Heart left ventricle (tissue), 13 donors: ENCODE measurements around the gene HCAR3.

Experiments
- POLR2A ChIP-seq, 2 donors: fragments of 450-650 bp; IDR thresholded peaks; one replicate each; pipeline ENCODE4 v1.6.1; 2017; ENCODE audit warnings: antibody characterized with exemption in 2 of 2, mild to moderate bottlenecking in 2 of 2, moderate library complexity in 2 of 2
- TF ChIP-seq, protein P1 (sequence below), 12 donors: fragments of 200-600 bp; sonication (generic) in 4 of 12; IDR thresholded peaks; one replicate each; pipeline versions ENCODE4 v1.5.0 to v1.8.0; 2018 to 2022; ENCODE audit warnings: antibody characterized with exemption in 12 of 12, mild to moderate bottlenecking in 5 of 12
- donor health status: ischemic (EF 13 %, LVEDD 7.1; RV severe dilation, severe dysfunction).
- donor health status: DM: no; HTN: yes; CAD: no.
- donor health status: DM: no; HTN: no; CAD: no.
- donor health status: ischemic (EF 25% LVEDD 6.9; RV normal size, moderate dysfunction).
- donor health status: ischemic (EF 25% LVEDD 5.7; RV mildly dilated, moderate dysfunction).
- donor health status: ischemic (EF 35%, LVEDD 5.7; RV mildly dilated, moderate dysfunction).
- donor health status: nonischemic (EF 11% LVEDD 7.7; RV severe dilation, severe dysfunction).
- donor health status: DM: yes; HTN: yes; CAD: no.
- donor health status: PGD.
- donor health status: ischemic (EF 29% LVEDD 5.4; RV normal size, mild dysfunction).
- donor health status: nonischemic (EF 23%, LVEDD 6.1; RV moderate dilation, normal function).

DNA sequence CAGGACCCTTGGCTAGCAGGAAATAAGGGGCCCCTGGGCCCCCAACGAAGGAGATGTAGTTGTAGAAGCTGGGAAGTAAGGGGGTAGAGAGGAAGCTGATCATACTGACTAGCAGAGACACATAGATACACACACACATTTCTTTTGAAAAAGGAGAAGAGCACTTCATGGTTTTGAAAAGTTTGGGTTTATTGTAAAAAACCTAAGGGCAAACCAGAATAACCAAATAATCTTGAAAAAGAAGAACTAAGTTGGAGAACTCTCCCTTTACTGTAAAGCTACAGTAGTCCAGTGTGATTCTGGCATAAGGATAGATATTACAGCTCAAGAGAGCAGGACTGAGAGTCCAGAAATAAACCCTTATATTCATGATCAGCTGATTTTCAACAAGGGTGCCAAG lies 5.8 kb upstream of the HCAR3 start:
- TF ChIP-seq, protein P1, sequence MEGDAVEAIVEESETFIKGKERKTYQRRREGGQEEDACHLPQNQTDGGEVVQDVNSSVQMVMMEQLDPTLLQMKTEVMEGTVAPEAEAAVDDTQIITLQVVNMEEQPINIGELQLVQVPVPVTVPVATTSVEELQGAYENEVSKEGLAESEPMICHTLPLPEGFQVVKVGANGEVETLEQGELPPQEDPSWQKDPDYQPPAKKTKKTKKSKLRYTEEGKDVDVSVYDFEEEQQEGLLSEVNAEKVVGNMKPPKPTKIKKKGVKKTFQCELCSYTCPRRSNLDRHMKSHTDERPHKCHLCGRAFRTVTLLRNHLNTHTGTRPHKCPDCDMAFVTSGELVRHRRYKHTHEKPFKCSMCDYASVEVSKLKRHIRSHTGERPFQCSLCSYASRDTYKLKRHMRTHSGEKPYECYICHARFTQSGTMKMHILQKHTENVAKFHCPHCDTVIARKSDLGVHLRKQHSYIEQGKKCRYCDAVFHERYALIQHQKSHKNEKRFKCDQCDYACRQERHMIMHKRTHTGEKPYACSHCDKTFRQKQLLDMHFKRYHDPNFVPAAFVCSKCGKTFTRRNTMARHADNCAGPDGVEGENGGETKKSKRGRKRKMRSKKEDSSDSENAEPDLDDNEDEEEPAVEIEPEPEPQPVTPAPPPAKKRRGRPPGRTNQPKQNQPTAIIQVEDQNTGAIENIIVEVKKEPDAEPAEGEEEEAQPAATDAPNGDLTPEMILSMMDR (IDR thresholded peaks at IDR 0.05), result no peak
- TF ChIP-seq POLR2A (IDR thresholded peaks at IDR 0.05), result no peak
